IMR-90 (cell line): ENCODE measurements around the gene FAF1. TPM values are rescaled to one million over a fixed set of nuclear protein-coding genes. Genes with fewer than 3 reads are reported as not detected.

Experiments used
- ATAC-seq: fragments of 200-7000 bp; cut with Tn5 transposase; 2 replicates; pipeline ENCODE4 v1.9.1; 2020; ENCODE audit warnings: low read depth, mild to moderate bottlenecking, moderate library complexity
- BruUV-seq: library from RNA; stranded (reverse); fragments of 400-500 nt; replicated peaks from 2 replicates; lab custom pipeline; 2021; lab: Mats Ljungman, UMichigan
- CTCF ChIA-PET: fragments of 300-600 bp; formaldehyde crosslinking; extraction: SDS; loops from one replicate; lab custom pipeline; 2021; ENCODE audit warnings: antibody characterized with exemption; lab: Yijun Ruan, JAX
- POLR2A ChIA-PET: fragments of 300-600 bp; sonication (Branson Sonifier 250); formaldehyde crosslinking; loops from one replicate; lab custom pipeline; 2022; ENCODE audit warnings: antibody characterized with exemption; ENCODE audit not compliant: unreplicated experiment; lab: Charles Lee
- DNase-seq: peaks from one replicate; pipeline ENCODE4 v3.0.0; 2013
- H2AFZ ChIP-seq: replicated peaks from 2 replicates; pipeline ENCODE3; 2013; ENCODE audit warnings: low read length, mild to moderate bottlenecking; ENCODE audit not compliant: poor library complexity
- H2AK5ac ChIP-seq: 2 replicates; pipeline ENCODE4 v1.6.1; 2013; ENCODE audit warnings: low read depth, low read length, inconsistent platforms
- H2AK9ac ChIP-seq: replicated peaks from 2 replicates; pipeline ENCODE3; 2013; ENCODE audit warnings: mild to moderate bottlenecking, low read depth, low read length, moderate library complexity; ENCODE audit not compliant: poor library complexity
- H2BK120ac ChIP-seq: 2 replicates; pipeline ENCODE4 v1.6.1; 2013; ENCODE audit warnings: low read depth, low read length, inconsistent platforms
- H2BK15ac ChIP-seq: 3 replicates; pipeline ENCODE4 v1.6.1; 2013; ENCODE audit warnings: low read depth, low read length, inconsistent platforms
- H2BK20ac ChIP-seq: 2 replicates; pipeline ENCODE4 v1.6.1; 2013; ENCODE audit warnings: low read depth, mild to moderate bottlenecking, inconsistent platforms, low read length, moderate library complexity
- H2BK5ac ChIP-seq: 2 replicates; pipeline ENCODE4 v1.6.1; 2013; ENCODE audit warnings: mild to moderate bottlenecking, low read depth, low read length, inconsistent platforms; ENCODE audit not compliant: poor library complexity, severe bottlenecking
- H3K14ac ChIP-seq: replicated peaks from 2 replicates; pipeline ENCODE4 v1.6.1; 2013; ENCODE audit warnings: low read depth, low read length, inconsistent platforms
- H3K18ac ChIP-seq: 2 replicates; pipeline ENCODE4 v1.6.1; 2013; ENCODE audit warnings: low read depth, low read length, control low read depth
- H3K23ac ChIP-seq: 2 replicates; pipeline ENCODE4 v1.6.1; 2013; ENCODE audit warnings: low read depth, low read length, inconsistent platforms
- H3K27ac ChIP-seq: 2 replicates; pipeline ENCODE4 v1.5.1; 2013; ENCODE audit warnings: mild to moderate bottlenecking, control low read depth, low read length; ENCODE audit not compliant: insufficient read depth
- H3K27me3 ChIP-seq: 2 replicates; pipeline ENCODE4 v1.6.1; 2013; ENCODE audit warnings: low read length; ENCODE audit not compliant: control insufficient read depth, insufficient read depth
- H3K36me3 ChIP-seq: 2 replicates; pipeline ENCODE4 v1.6.1; 2013; ENCODE audit warnings: low read length, mixed read lengths; ENCODE audit not compliant: control insufficient read depth, insufficient read depth
- H3K4ac ChIP-seq: 2 replicates; pipeline ENCODE4 v1.6.1; 2013; ENCODE audit warnings: low read depth, low read length, inconsistent platforms
- H3K4me1 ChIP-seq: 2 replicates; pipeline ENCODE4 v1.6.1; 2013; ENCODE audit warnings: low read length, mixed read lengths; ENCODE audit not compliant: control insufficient read depth, insufficient read depth
- H3K4me2 ChIP-seq: 2 replicates; pipeline ENCODE4 v1.6.1; 2013; ENCODE audit warnings: low read depth, mild to moderate bottlenecking, control low read depth, low read length, moderate library complexity
- H3K4me3 ChIP-seq: 2 replicates; pipeline ENCODE4 v1.5.1; 2013; ENCODE audit warnings: low read depth, mild to moderate bottlenecking, control low read depth, low read length, moderate library complexity; ENCODE audit not compliant: insufficient read depth
- H3K56ac ChIP-seq: 2 replicates; pipeline ENCODE4 v1.6.1; 2013; ENCODE audit warnings: low read length, inconsistent platforms; ENCODE audit not compliant: insufficient read depth; ENCODE audit errors: extremely low read depth
- H3K79me1 ChIP-seq, 2 experiments: 2 replicates each; pipeline ENCODE4 v1.6.1; 2013; ENCODE audit warnings: low read length in 2 of 2, inconsistent platforms in 1 of 2, low read depth in 1 of 2
- H3K9ac ChIP-seq: 2 replicates; pipeline ENCODE4 v1.6.1; 2013; ENCODE audit warnings: low read depth, low read length, control low read depth
- H3K9me1 ChIP-seq: 2 replicates; pipeline ENCODE4 v1.6.1; 2013; ENCODE audit warnings: low read length, inconsistent platforms; ENCODE audit not compliant: insufficient read depth
- H3K9me3 ChIP-seq: 2 replicates; pipeline ENCODE4 v1.6.1; 2013; ENCODE audit warnings: low read length; ENCODE audit not compliant: control insufficient read depth, insufficient read depth
- H4K20me1 ChIP-seq: 2 replicates; pipeline ENCODE4 v1.6.1; 2013; ENCODE audit warnings: low read length, inconsistent platforms; ENCODE audit not compliant: insufficient read depth
- H4K5ac ChIP-seq: 2 replicates; pipeline ENCODE4 v1.6.1; 2013; ENCODE audit warnings: mild to moderate bottlenecking, low read depth, low read length, control low read depth
- H4K8ac ChIP-seq, 2 experiments: 2 replicates each; pipeline ENCODE4 v1.6.1; 2013; ENCODE audit warnings: low read depth in 2 of 2, low read length in 2 of 2, control low read depth in 1 of 2, inconsistent platforms in 1 of 2
- H4K91ac ChIP-seq: 2 replicates; pipeline ENCODE4 v1.6.1; 2013; ENCODE audit warnings: low read depth, low read length, inconsistent platforms; ENCODE audit not compliant: insufficient read depth
- CEBPB ChIP-seq: IDR thresholded peaks from 2 replicates; pipeline ENCODE4 v1.6.1; 2012; ENCODE audit warnings: low read depth, low read length, improper control_type of control experiment
- ELK1 ChIP-seq: fragments of 150-350 bp; IDR thresholded peaks from 2 replicates; pipeline ENCODE4 v1.6.1; 2016; ENCODE audit warnings: low read depth, mild to moderate bottlenecking, low read length, moderate library complexity, borderline replicate concordance
- SMC3 ChIP-seq: fragments of 150-350 bp; IDR thresholded peaks from 2 replicates; pipeline ENCODE4 v1.6.1; 2016; ENCODE audit warnings: low read depth, mild to moderate bottlenecking, antibody characterized with exemption, low read length, moderate library complexity
- WGBS, 2 experiments: methylation state at CpG; one replicate each; pipeline versions ENCODE4 v1.1.5 to v1.1.7; 2013; ENCODE audit warnings: missing lambda C conversion rate in 2 of 2; ENCODE audit not compliant: insufficient read length in 1 of 2; ENCODE audit errors: extremely low coverage in 2 of 2; 5-methylcytosine and 5-hydroxymethylcytosine counted together
- dilution Hi-C: fragments of 300-500 bp; cut with HindIII; formaldehyde crosslinking; loops from one replicate; pipeline ENCODE4 v1.14.3; 2018; ENCODE audit warnings: low sequenced_read_pairs; ENCODE audit not compliant: unreplicated experiment
- in situ Hi-C: fragments of 300-500 bp; cut with MboI; formaldehyde crosslinking; loops from 3 replicates; pipeline ENCODE4 v1.14.3; 2019; ENCODE audit warnings: low sequenced_read_pairs, inconsistent platforms, mixed read lengths
- intact Hi-C: fragments of 100-400 bp; cut with micrococcal nuclease; formaldehyde crosslinking; loops from 2 replicates; pipeline ENCODE4 v1.10.0; 2022
- polyA plus RNA-seq, 3 experiments: library from polyadenylated mRNA; depleted of rRNA; stranded (reverse); fragments of >200 nt; gene quantifications; 2 replicates each; pipeline ENCODE4 v1.2.3, GENCODE V29; 2012; ENCODE audit warnings: low replicate concordance in 1 of 3
- total RNA-seq: library from RNA; depleted of rRNA; stranded (reverse); fragments of >200 nt; gene quantifications from 2 replicates; pipeline ENCODE4 v1.2.3, GENCODE V29; 2012
- TF ChIP-seq, protein P1 (sequence below): fragments of 150-350 bp; IDR thresholded peaks from 2 replicates; pipeline ENCODE4 v1.6.1; 2017; ENCODE audit warnings: mild to moderate bottlenecking, antibody characterized with exemption, low read length, low read depth

FAF1 gene
- total and polyA plus RNA-seq, 2 of the 4 experiments (the other 2 are of a cell fraction): 18.8 to 72.9 TPM

DNA sequence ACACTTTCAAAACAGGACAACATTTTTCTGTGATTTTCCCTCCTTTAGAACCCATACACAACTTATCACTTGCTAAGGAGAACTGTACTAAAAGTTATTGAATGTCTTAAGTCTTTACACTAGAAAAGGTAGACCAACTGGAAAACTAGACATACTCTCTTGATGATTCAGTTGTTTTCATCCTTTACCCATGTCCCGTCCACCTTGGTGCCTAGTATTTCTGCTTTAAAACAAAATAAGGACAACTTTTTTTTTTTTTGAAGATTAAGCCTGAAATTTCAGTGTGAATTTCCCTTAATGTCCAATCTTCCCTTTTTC lies 14.5 kb upstream of the FAF1 start:
- TF ChIP-seq, protein P1, sequence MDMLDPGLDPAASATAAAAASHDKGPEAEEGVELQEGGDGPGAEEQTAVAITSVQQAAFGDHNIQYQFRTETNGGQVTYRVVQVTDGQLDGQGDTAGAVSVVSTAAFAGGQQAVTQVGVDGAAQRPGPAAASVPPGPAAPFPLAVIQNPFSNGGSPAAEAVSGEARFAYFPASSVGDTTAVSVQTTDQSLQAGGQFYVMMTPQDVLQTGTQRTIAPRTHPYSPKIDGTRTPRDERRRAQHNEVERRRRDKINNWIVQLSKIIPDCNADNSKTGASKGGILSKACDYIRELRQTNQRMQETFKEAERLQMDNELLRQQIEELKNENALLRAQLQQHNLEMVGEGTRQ: no peak
- TF ChIP-seq CEBPB (no peak), SMC3 (no peak), ELK1 (no peak)
- Histone ChIP-seq H3K9me1 (peaks cover 2% of the 10 kb centered on the region; the same call in 1 of the 2 replicates), H4K20me1 (no peaks in the 10 kb centered on the region; the same call in 1 of the 2 replicates), H3K79me1 (peaks cover 3 to 26% of the 10 kb centered on the region in 2 experiments; a peak in 3 of 4 replicates), H3K27me3 (no peaks in the 10 kb centered on the region), H2BK5ac (no peak overlapping the region), H2BK120ac (no peak overlapping the region), H4K8ac (no peak overlapping the region), H3K18ac (no peak overlapping the region), H3K4me1 (peaks cover 6% of the 10 kb centered on the region; the same call in 1 of the 2 replicates), H3K4me2 (no peak overlapping the region), H3K23ac (no peak overlapping the region), H3K36me3 (no peaks in the 10 kb centered on the region; the same call in 1 of the 2 replicates), H2BK15ac (no peak overlapping the region), H3K27ac (no peak overlapping the region), H2AK9ac (no peak overlapping the region), H3K4ac (no peak overlapping the region), H3K4me3 (no peak overlapping the region), H3K56ac (no peak overlapping the region), H3K9ac (no peak overlapping the region), H4K91ac (no peak overlapping the region), H2AFZ (no peak overlapping the region), H2BK20ac (no peak overlapping the region), H3K9me3 (no peaks in the 10 kb centered on the region), H3K14ac (no peak overlapping the region), H4K5ac (no peak overlapping the region), H2AK5ac (no peak overlapping the region)
- BruUV-seq: no TSS peak
- no CpG with 5 or more reads among the region's 1 CpG for WGBS, 2 experiments
- dilution Hi-C loops: no loop called here
- ATAC-seq (no peak), DNase-seq (no peak)
- in situ Hi-C loops: no loop called here
- ChIA-PET CTCF (no interaction called here), POLR2A (no interaction called here)
- intact Hi-C loops: loop anchor here (10.0 kb wide), 1 partner anchor 320 kb away; no protein-coding TSS in a partner anchor
